ENCODE data around the gene LSAMP.

Gene LSAMP

GRCh38 chr3:116045314-116045713, 400.0 kb downstream of the LSAMP start:
- DNase-seq = no peak

- DNase-seq = no peak
Measured at GRCh38 chr3:116040152-116040551, 405.1 kb downstream of the LSAMP start.

- DNase-seq = no peak
Measured at GRCh38 chr3:116039651-116039985, 405.7 kb downstream of the LSAMP start.

GRCh38 chr3:116038968-116039650, 406.2 kb downstream of the LSAMP start:
- no peak for DNase-seq

- no peak for DNase-seq
Measured at GRCh38 chr3:116037954-116038911, 407.1 kb downstream of the LSAMP start.

GRCh38 chr3:116035429-116035828, 409.9 kb downstream of the LSAMP start:
- DNase-seq = no peak

- no peak for DNase-seq
Measured at GRCh38 chr3:116034794-116035193, 410.5 kb downstream of the LSAMP start.

- DNase-seq = no peak
Measured at GRCh38 chr3:116034086-116034485, 411.2 kb downstream of the LSAMP start.

- DNase-seq = no peak
Measured at GRCh38 chr3:116033516-116033915, 411.8 kb downstream of the LSAMP start.

GRCh38 chr3:116032176-116032575, 413.1 kb downstream of the LSAMP start:
- no peak for DNase-seq

- no peak for DNase-seq
Measured at GRCh38 chr3:116030131-116030850, 415.0 kb downstream of the LSAMP start.

- no peak for DNase-seq
Measured at GRCh38 chr3:116029266-116029665, 416.0 kb downstream of the LSAMP start.

- DNase-seq = no peak
Measured at GRCh38 chr3:116028157-116028556, 417.1 kb downstream of the LSAMP start.

- DNase-seq = no peak
Measured at GRCh38 chr3:116020989-116021388, 424.3 kb downstream of the LSAMP start.

GRCh38 chr3:116020495-116020894, 424.8 kb downstream of the LSAMP start:
- DNase-seq = no peak

GRCh38 chr3:116019254-116019763, 426.0 kb downstream of the LSAMP start:
- DNase-seq = no peak

- DNase-seq = no peak
Measured at GRCh38 chr3:116018646-116019045, 426.6 kb downstream of the LSAMP start.

GRCh38 chr3:116015931-116016330, 429.4 kb downstream of the LSAMP start:
- no peak for DNase-seq

- DNase-seq = no peak
Measured at GRCh38 chr3:116007000-116007399, 438.3 kb downstream of the LSAMP start.

- peak; percentile 73 for DNase-seq
Measured at GRCh38 chr3:116005404-116005803, 439.9 kb downstream of the LSAMP start.

GRCh38 chr3:116002235-116002634, 443.1 kb downstream of the LSAMP start:
- DNase-seq = no peak

GRCh38 chr3:116001151-116001621, 444.1 kb downstream of the LSAMP start:
- DNase-seq = no peak

GRCh38 chr3:116000311-116000710, 445.0 kb downstream of the LSAMP start:
- DNase-seq = peak; percentile 66

Data from amniotic stem cell (primary cell).